DND-41 (cell line): ENCODE data around the gene TNFRSF14.

ENCODE experiments used
- ATAC-seq: fragments of 200-7000 bp; cut with Tn5 transposase; 3 replicates; pipeline ENCODE4 v1.9.1; 2021; ENCODE audit warnings: low read depth; ENCODE audit not compliant: insufficient read depth
- DNase-seq: peaks from one replicate; pipeline ENCODE4 v3.0.0-alpha.2; 2020
- H2AFZ ChIP-seq: 2 replicates; pipeline ENCODE4 v1.6.0; 2012; ENCODE audit warnings: low read depth, low read length
- H3K27ac ChIP-seq: 2 replicates; pipeline ENCODE4 v1.5.1; 2012; ENCODE audit warnings: low read length, inconsistent platforms
- H3K27me3 ChIP-seq: fragments of 200-600 bp; sonication (generic); 2 replicates; pipeline ENCODE4 v1.6.0; 2012; ENCODE audit warnings: low read length, mild to moderate bottlenecking, inconsistent platforms; ENCODE audit not compliant: insufficient read depth, poor library complexity
- H3K36me3 ChIP-seq: 2 replicates; pipeline ENCODE4 v1.5.1; 2012; ENCODE audit warnings: low read length, inconsistent platforms; ENCODE audit not compliant: insufficient read depth
- H3K4me1 ChIP-seq: 2 replicates; pipeline ENCODE4 v1.5.1; 2012; ENCODE audit warnings: mild to moderate bottlenecking, low read length; ENCODE audit not compliant: insufficient read depth
- H3K4me2 ChIP-seq: 2 replicates; pipeline ENCODE4 v1.6.0; 2012; ENCODE audit warnings: mild to moderate bottlenecking, moderate library complexity, low read length, inconsistent platforms; ENCODE audit not compliant: insufficient read depth
- H3K4me3 ChIP-seq, 2 experiments: fragments of 200-600 bp in 1 of 2; shearing (Covaris generic) in 1 of 2; 2 replicates each; pipeline ENCODE4 v1.5.1; 2012 to 2016; ENCODE audit warnings: inconsistent platforms in 2 of 2, low read length in 2 of 2, mild to moderate bottlenecking in 2 of 2, low read depth in 1 of 2, moderate library complexity in 1 of 2
- H3K79me2 ChIP-seq: 2 replicates; pipeline ENCODE4 v1.6.0; 2012; ENCODE audit warnings: low read length, inconsistent platforms; ENCODE audit not compliant: insufficient read depth
- H3K9ac ChIP-seq: 2 replicates; pipeline ENCODE4 v1.6.0; 2012; ENCODE audit warnings: low read depth, mild to moderate bottlenecking, inconsistent platforms, low read length, moderate library complexity
- H3K9me3 ChIP-seq: 2 replicates; pipeline ENCODE4 v1.5.1; 2012; ENCODE audit warnings: low read length, moderate library complexity, mild to moderate bottlenecking, inconsistent platforms; ENCODE audit not compliant: insufficient read depth, severe bottlenecking
- H4K20me1 ChIP-seq: 2 replicates; pipeline ENCODE4 v1.6.0; 2012; ENCODE audit warnings: low read length; ENCODE audit not compliant: insufficient read depth
- CTCF ChIP-seq: IDR thresholded peaks from 2 replicates; pipeline ENCODE4 v1.5.1; 2012; ENCODE audit warnings: borderline replicate concordance, low read length, moderate library complexity, mild to moderate bottlenecking; ENCODE audit not compliant: poor library complexity, severe bottlenecking; ENCODE audit errors: extremely low read depth
- EZH2 ChIP-seq: IDR thresholded peaks from 3 replicates; pipeline ENCODE4 v1.6.1; 2012; ENCODE audit warnings: borderline replicate concordance, low read depth, mild to moderate bottlenecking, moderate library complexity, low read length, inconsistent platforms; ENCODE audit not compliant: severe bottlenecking

Gene TNFRSF14

GRCh38 chr1:2535455-2535854 lies 20.7 kb upstream of the TNFRSF14 start:
- Histone ChIP-seq H2AFZ (no peak overlapping the region), H3K4me2 (no peak overlapping the region), H3K9ac (no peak overlapping the region), H3K4me3 (no peak overlapping the region), H3K36me3 (no peaks in the 10 kb centered on the region), H4K20me1 (peaks cover 45% of the 10 kb centered on the region), H3K79me2 (no peaks in the 10 kb centered on the region), H3K9me3 (no peaks in the 10 kb centered on the region), H3K4me1 (peaks cover 16% of the 10 kb centered on the region), H3K27ac (no peak overlapping the region), H3K27me3 (peaks cover 10% of the 10 kb centered on the region)
- DNase-seq (no peak), ATAC-seq (no peak)
- TF ChIP-seq EZH2, result no peak
- no peak for TF ChIP-seq CTCF

- H3K79me2 ChIP-seq, result no peaks in the 10 kb centered on the region
- H3K4me1 ChIP-seq, result peaks cover 16% of the 10 kb centered on the region
- no peaks in the 10 kb centered on the region for H3K36me3 ChIP-seq
- TF ChIP-seq CTCF, result no peak
- TF ChIP-seq EZH2, result no peak
- no peak for DNase-seq
- no peak overlapping the region for H3K27ac ChIP-seq
- H3K4me3 ChIP-seq, result no peak overlapping the region
- no peak for ATAC-seq
- H3K27me3 ChIP-seq, result peaks cover 5% of the 10 kb centered on the region
- H3K9me3 ChIP-seq, result no peaks in the 10 kb centered on the region
- no peak overlapping the region for H3K4me2 ChIP-seq
- H2AFZ ChIP-seq, result no peak overlapping the region
- peaks cover 44% of the 10 kb centered on the region for H4K20me1 ChIP-seq
- no peak overlapping the region for H3K9ac ChIP-seq
These were observed 20.2 kb upstream of the TNFRSF14 start for GRCh38 chr1:2535981-2536380.

GRCh38 chr1:2537784-2538115 lies 18.4 kb upstream of the TNFRSF14 start:
- Histone ChIP-seq H3K27ac (no peak overlapping the region), H3K79me2 (no peaks in the 10 kb centered on the region), H3K36me3 (no peaks in the 10 kb centered on the region), H2AFZ (no peak overlapping the region), H3K4me3 (no peak overlapping the region), H3K4me1 (peaks cover 18% of the 10 kb centered on the region), H3K27me3 (peaks cover 4% of the 10 kb centered on the region), H4K20me1 (peaks cover 51% of the 10 kb centered on the region), H3K4me2 (no peak overlapping the region), H3K9me3 (no peaks in the 10 kb centered on the region), H3K9ac (no peak overlapping the region)
- ATAC-seq (no peak), DNase-seq (no peak)
- TF ChIP-seq CTCF (no peak), EZH2 (no peak)

GRCh38 chr1:2538376-2538775 lies 17.8 kb upstream of the TNFRSF14 start:
- no peak overlapping the region for H3K9ac ChIP-seq

More at GRCh38 chr1:2538376-2538775, 17.8 kb upstream of the TNFRSF14 start:
- peaks cover 24% of the 10 kb centered on the region for H3K4me1 ChIP-seq
- no peaks in the 10 kb centered on the region for H3K79me2 ChIP-seq
- no peaks in the 10 kb centered on the region for H3K9me3 ChIP-seq
- no peaks in the 10 kb centered on the region for H3K36me3 ChIP-seq
- DNase-seq (no peak), ATAC-seq (no peak)
- H2AFZ ChIP-seq, result no peak overlapping the region
- no peak for TF ChIP-seq CTCF
- no peak for TF ChIP-seq EZH2
- H3K4me2 ChIP-seq, result no peak overlapping the region
- H3K4me3 ChIP-seq, result no peak overlapping the region
- peaks cover 54% of the 10 kb centered on the region for H4K20me1 ChIP-seq
- peaks cover 4% of the 10 kb centered on the region for H3K27me3 ChIP-seq
- H3K27ac ChIP-seq, result no peak overlapping the region
